ENCODE measurements around the gene RGS17. TPM values are rescaled to one million over a fixed set of nuclear protein-coding genes. Genes with fewer than 3 reads are reported as not detected.

Gene RGS17
- total and polyA plus RNA-seq, 2 of the 13 experiments (the other 11 are each of a cell fraction or from before 2014, with no cell fraction given) = 0.04 TPM; not detected in 1

DNA sequence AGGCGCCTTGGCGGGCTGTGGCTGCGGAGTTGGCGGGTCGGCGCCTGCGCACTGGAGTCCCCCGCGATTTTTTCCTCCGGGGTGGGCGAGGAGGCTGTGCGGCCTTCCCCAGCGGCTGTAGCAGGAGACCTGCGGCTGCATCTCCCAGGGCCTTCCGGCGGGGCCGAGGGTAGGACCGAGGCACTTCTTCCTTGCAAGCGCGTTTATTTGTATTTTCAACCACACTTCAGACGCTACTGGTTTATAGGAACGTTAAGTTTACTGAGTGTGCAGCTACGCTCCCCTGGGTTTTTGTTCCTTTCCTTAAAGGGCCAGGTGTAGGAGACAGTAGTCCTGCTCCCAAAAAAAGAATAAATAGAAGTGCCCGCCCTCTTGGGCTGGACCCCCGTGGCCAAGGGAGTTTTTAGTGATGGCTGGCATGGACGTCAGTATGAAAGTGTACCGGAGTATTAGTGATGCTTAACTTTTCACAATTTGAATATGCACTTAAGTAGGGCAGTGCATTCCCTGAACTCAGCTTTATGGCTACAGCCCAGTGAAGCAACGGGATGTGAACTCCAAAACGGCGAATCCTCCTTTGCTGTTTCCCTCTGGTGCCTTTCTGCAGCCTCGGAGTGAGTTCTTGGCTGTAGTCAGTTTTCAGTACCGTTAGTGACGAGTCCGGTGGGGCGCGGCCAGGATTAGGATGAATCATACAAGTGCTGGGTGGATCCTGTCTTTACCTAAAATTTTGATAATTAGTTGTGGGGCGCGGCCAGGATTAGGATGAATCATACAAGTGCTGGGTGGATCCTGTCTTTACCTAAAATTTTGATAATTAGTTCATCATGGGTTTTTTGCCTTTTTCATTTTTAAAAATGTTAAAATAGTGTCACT is 147.2 kb downstream of the RGS17 start (continued):
- TF ChIP-seq CCAR2 (optimal IDR thresholded peaks at IDR 0.05; ENCODE audit: low read depth, low read length) = no peak
- TF ChIP-seq ZNF496 (CRISPR knock-in tag; IDR thresholded peaks at IDR 0.05; ENCODE audit: insufficient replicate concordance) = no peak
- no peak for TF ChIP-seq KDM3A (CRISPR knock-in tag; IDR thresholded peaks at IDR 0.05; ENCODE audit: low read depth)
- no peak for TF ChIP-seq ZNF75D (CRISPR knock-in tag; IDR thresholded peaks at IDR 0.05; ENCODE audit: borderline replicate concordance)
- no peak for TF ChIP-seq PHF5A (CRISPR knock-in tag; IDR thresholded peaks at IDR 0.05; ENCODE audit: low read depth, unreplicated experiment)
- no peak for TF ChIP-seq RFX1 (IDR thresholded peaks at IDR 0.05)
- TF ChIP-seq U2AF2 (IDR thresholded peaks at IDR 0.05; ENCODE audit: low read depth, low read length) = 0 out of 2 replicates have a peak, but pooled peaks have one; percentile 17
- TF ChIP-seq, protein P1, sequence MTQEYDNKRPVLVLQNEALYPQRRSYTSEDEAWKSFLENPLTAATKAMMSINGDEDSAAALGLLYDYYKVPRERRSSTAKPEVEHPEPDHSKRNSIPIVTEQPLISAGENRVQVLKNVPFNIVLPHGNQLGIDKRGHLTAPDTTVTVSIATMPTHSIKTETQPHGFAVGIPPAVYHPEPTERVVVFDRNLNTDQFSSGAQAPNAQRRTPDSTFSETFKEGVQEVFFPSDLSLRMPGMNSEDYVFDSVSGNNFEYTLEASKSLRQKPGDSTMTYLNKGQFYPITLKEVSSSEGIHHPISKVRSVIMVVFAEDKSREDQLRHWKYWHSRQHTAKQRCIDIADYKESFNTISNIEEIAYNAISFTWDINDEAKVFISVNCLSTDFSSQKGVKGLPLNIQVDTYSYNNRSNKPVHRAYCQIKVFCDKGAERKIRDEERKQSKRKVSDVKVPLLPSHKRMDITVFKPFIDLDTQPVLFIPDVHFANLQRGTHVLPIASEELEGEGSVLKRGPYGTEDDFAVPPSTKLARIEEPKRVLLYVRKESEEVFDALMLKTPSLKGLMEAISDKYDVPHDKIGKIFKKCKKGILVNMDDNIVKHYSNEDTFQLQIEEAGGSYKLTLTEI (CRISPR knock-in tag; conservative IDR thresholded peaks at IDR 0.05) = no peak
- TF ChIP-seq ZNF20 (CRISPR knock-in tag; IDR thresholded peaks at IDR 0.05) = no peak
- TF ChIP-seq, protein P2, sequence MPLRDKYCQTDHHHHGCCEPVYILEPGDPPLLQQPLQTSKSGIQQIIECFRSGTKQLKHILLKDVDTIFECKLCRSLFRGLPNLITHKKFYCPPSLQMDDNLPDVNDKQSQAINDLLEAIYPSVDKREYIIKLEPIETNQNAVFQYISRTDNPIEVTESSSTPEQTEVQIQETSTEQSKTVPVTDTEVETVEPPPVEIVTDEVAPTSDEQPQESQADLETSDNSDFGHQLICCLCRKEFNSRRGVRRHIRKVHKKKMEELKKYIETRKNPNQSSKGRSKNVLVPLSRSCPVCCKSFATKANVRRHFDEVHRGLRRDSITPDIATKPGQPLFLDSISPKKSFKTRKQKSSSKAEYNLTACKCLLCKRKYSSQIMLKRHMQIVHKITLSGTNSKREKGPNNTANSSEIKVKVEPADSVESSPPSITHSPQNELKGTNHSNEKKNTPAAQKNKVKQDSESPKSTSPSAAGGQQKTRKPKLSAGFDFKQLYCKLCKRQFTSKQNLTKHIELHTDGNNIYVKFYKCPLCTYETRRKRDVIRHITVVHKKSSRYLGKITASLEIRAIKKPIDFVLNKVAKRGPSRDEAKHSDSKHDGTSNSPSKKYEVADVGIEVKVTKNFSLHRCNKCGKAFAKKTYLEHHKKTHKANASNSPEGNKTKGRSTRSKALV (CRISPR knock-in tag; IDR thresholded peaks at IDR 0.05) = no peak
- TF ChIP-seq MZF1 (CRISPR knock-in tag; IDR thresholded peaks at IDR 0.05; ENCODE audit: borderline replicate concordance) = no peak
- TF ChIP-seq HNRNPK (IDR thresholded peaks at IDR 0.05; ENCODE audit: low read depth, low read length, poor library complexity, severe bottlenecking) = peak; percentile 57
- TF ChIP-seq, protein P3, sequence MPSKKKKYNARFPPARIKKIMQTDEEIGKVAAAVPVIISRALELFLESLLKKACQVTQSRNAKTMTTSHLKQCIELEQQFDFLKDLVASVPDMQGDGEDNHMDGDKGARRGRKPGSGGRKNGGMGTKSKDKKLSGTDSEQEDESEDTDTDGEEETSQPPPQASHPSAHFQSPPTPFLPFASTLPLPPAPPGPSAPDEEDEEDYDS (CRISPR knock-in tag; IDR thresholded peaks at IDR 0.05) = no peak; the same call in 1 of the 2 replicates
- TF ChIP-seq, protein P4, sequence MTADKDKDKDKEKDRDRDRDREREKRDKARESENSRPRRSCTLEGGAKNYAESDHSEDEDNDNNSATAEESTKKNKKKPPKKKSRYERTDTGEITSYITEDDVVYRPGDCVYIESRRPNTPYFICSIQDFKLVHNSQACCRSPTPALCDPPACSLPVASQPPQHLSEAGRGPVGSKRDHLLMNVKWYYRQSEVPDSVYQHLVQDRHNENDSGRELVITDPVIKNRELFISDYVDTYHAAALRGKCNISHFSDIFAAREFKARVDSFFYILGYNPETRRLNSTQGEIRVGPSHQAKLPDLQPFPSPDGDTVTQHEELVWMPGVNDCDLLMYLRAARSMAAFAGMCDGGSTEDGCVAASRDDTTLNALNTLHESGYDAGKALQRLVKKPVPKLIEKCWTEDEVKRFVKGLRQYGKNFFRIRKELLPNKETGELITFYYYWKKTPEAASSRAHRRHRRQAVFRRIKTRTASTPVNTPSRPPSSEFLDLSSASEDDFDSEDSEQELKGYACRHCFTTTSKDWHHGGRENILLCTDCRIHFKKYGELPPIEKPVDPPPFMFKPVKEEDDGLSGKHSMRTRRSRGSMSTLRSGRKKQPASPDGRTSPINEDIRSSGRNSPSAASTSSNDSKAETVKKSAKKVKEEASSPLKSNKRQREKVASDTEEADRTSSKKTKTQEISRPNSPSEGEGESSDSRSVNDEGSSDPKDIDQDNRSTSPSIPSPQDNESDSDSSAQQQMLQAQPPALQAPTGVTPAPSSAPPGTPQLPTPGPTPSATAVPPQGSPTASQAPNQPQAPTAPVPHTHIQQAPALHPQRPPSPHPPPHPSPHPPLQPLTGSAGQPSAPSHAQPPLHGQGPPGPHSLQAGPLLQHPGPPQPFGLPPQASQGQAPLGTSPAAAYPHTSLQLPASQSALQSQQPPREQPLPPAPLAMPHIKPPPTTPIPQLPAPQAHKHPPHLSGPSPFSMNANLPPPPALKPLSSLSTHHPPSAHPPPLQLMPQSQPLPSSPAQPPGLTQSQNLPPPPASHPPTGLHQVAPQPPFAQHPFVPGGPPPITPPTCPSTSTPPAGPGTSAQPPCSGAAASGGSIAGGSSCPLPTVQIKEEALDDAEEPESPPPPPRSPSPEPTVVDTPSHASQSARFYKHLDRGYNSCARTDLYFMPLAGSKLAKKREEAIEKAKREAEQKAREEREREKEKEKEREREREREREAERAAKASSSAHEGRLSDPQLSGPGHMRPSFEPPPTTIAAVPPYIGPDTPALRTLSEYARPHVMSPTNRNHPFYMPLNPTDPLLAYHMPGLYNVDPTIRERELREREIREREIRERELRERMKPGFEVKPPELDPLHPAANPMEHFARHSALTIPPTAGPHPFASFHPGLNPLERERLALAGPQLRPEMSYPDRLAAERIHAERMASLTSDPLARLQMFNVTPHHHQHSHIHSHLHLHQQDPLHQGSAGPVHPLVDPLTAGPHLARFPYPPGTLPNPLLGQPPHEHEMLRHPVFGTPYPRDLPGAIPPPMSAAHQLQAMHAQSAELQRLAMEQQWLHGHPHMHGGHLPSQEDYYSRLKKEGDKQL (CRISPR knock-in tag; IDR thresholded peaks at IDR 0.05; ENCODE audit: low read depth) = no peak
- no peak for TF ChIP-seq PAWR (CRISPR knock-in tag; IDR thresholded peaks at IDR 0.05; ENCODE audit: borderline replicate concordance)
- TF ChIP-seq PRMT3 (CRISPR knock-in tag; IDR thresholded peaks at IDR 0.05; ENCODE audit: borderline replicate concordance, low read depth) = no peak
- TF ChIP-seq ZNF713 (CRISPR knock-in tag; IDR thresholded peaks at IDR 0.05) = no peak
- no peak for TF ChIP-seq ZNF329 (CRISPR knock-in tag; IDR thresholded peaks at IDR 0.05; ENCODE audit: low read depth)
- peak; percentile 93; the same call in 1 of the 2 replicates for TF ChIP-seq SPEN (CRISPR knock-in tag; IDR thresholded peaks at IDR 0.05; ENCODE audit: low read depth)
